Prostate gland (tissue), 2 donors: ENCODE data around the gene GZMA.
"Not testable (repeated sequence)": the region's sequence is repeated elsewhere in the genome, so short reads cannot be mapped to it uniquely, and the experiment has no call there.

Source experiments
- CTCF ChIP-seq, 4 experiments: fragments of 200-600 bp in 2 of 4; fragments of 450-650 bp in 2 of 4; sonication (generic) in 2 of 4; IDR thresholded peaks; 1 replicate in 3 of 4; 2 replicates in 1 of 4; pipeline ENCODE4 v1.5.1; 2016 to 2019; ENCODE audit warnings: antibody characterized with exemption in 4 of 4, mild to moderate bottlenecking in 2 of 4, moderate library complexity in 2 of 4
- POLR2A ChIP-seq: fragments of 450-650 bp; IDR thresholded peaks from one replicate; pipeline ENCODE4 v1.6.1; 2016; ENCODE audit warnings: antibody characterized with exemption, mild to moderate bottlenecking
- POLR2AphosphoS5 ChIP-seq: sonication (generic); formaldehyde crosslinking; IDR thresholded peaks from one replicate; pipeline ENCODE4 v1.6.1; 2017; ENCODE audit warnings: antibody characterized with exemption

- TF ChIP-seq CTCF (IDR thresholded peaks at IDR 0.05); POLR2AphosphoS5; POLR2A: not testable (repeated sequence)
Measured at GRCh38 chr5:55091011-55091410, 11.4 kb upstream of the GZMA start.
